ENCODE measurements around the gene TIMMDC1.
"Not testable (repeated sequence)": the region's sequence is repeated elsewhere in the genome, so short reads cannot be mapped to it uniquely, and the experiment has no call there.

Gene TIMMDC1

GRCh38 chr3:119530456-119530855 is 32.1 kb downstream of the TIMMDC1 start:
- ATAC-seq (replicated peaks) (no peak), DNase-seq (no peak)
- H3K36me3 Mint-ChIP-seq = peaks cover 62 to 76% of the 10 kb centered on the region in 2 donors
- H3K9me3 Mint-ChIP-seq = no peaks in the 10 kb centered on the region
- H3K27me3 Mint-ChIP-seq = no peaks in the 10 kb centered on the region
- H3K27ac Mint-ChIP-seq = peak overlapping the region; percentile 25
- H3K4me1 Mint-ChIP-seq = peaks cover 9 to 11% of the 10 kb centered on the region in 2 donors
- H3K4me3 Mint-ChIP-seq = no peak overlapping the region

- Mint-ChIP-seq H3K9me3 (no peaks in the 10 kb centered on the region), H3K27me3 (no peaks in the 10 kb centered on the region), H3K36me3 (peaks cover 58 to 71% of the 10 kb centered on the region in 2 donors), H3K4me3 (no peak overlapping the region), H3K27ac (no peak overlapping the region), H3K4me1 (peaks cover 6 to 7% of the 10 kb centered on the region in 2 donors)
- ATAC-seq (replicated peaks) (no peak), DNase-seq (no peak)
Observed at GRCh38 chr3:119531151-119531550, 32.8 kb downstream of the TIMMDC1 start.

- Mint-ChIP-seq H3K4me3 (no peak overlapping the region), H3K27me3 (no peaks in the 10 kb centered on the region), H3K9me3 (peaks cover 0 to 1% of the 10 kb centered on the region in 2 donors), H3K4me1 (peaks cover 15 to 28% of the 10 kb centered on the region in 2 donors), H3K36me3 (peaks cover 50 to 67% of the 10 kb centered on the region in 2 donors), H3K27ac (no peak overlapping the region)
- no peak for ATAC-seq (replicated peaks)
- no peak for DNase-seq
Observed at GRCh38 chr3:119534296-119534695, 35.9 kb downstream of the TIMMDC1 start.

GRCh38 chr3:119536757-119537156 is 38.4 kb downstream of the TIMMDC1 start:
- ATAC-seq (replicated peaks) (no peak), DNase-seq (no peak)
- Mint-ChIP-seq H3K27me3 (no peaks in the 10 kb centered on the region), H3K27ac (no peak overlapping the region), H3K9me3 (peaks cover 0 to 1% of the 10 kb centered on the region in 2 donors), H3K36me3 (peaks cover 46 to 70% of the 10 kb centered on the region in 2 donors), H3K4me1 (peaks cover 24 to 49% of the 10 kb centered on the region in 2 donors), H3K4me3 (no peak overlapping the region)

- Mint-ChIP-seq H3K4me1 (peaks cover 28 to 60% of the 10 kb centered on the region in 2 donors), H3K4me3 (peak overlapping the region; percentile 40 to 53), H3K27ac (peak overlapping the region; percentile 48), H3K27me3 (no peaks in the 10 kb centered on the region), H3K9me3 (peaks cover 0 to 1% of the 10 kb centered on the region in 2 donors), H3K36me3 (peaks cover 40 to 68% of the 10 kb centered on the region in 2 donors)
- DNase-seq (no peak), ATAC-seq (replicated peaks) (peak; percentile 55 to 61)
Observed at GRCh38 chr3:119538772-119539171, 40.4 kb downstream of the TIMMDC1 start.

- peaks cover 48 to 83% of the 10 kb centered on the region in 2 donors for H3K36me3 Mint-ChIP-seq
- peak overlapping the region; percentile 14 for H3K27ac Mint-ChIP-seq
- peaks cover 40 to 71% of the 10 kb centered on the region in 2 donors for H3K4me1 Mint-ChIP-seq
- H3K4me3 Mint-ChIP-seq = peak overlapping the region; percentile 19 to 71
- DNase-seq (peak; percentile 38), ATAC-seq (replicated peaks) (peak; percentile 75 to 78)
- H3K27me3 Mint-ChIP-seq = no peaks in the 10 kb centered on the region
- H3K9me3 Mint-ChIP-seq = peaks cover 0 to 1% of the 10 kb centered on the region in 2 donors
Observed at GRCh38 chr3:119541547-119541946, 43.2 kb downstream of the TIMMDC1 start.

GRCh38 chr3:119542168-119542767 is 43.9 kb downstream of the TIMMDC1 start:
- peak overlapping the region; percentile 19 to 71 for H3K4me3 Mint-ChIP-seq
- H3K27ac Mint-ChIP-seq = peak overlapping the region; percentile 14
- peaks cover 0 to 1% of the 10 kb centered on the region in 2 donors for H3K9me3 Mint-ChIP-seq
- H3K36me3 Mint-ChIP-seq = peaks cover 49 to 83% of the 10 kb centered on the region in 2 donors
- DNase-seq = no peak
- H3K4me1 Mint-ChIP-seq = peaks cover 42 to 74% of the 10 kb centered on the region in 2 donors
- ATAC-seq (replicated peaks) = no peak
- no peaks in the 10 kb centered on the region for H3K27me3 Mint-ChIP-seq

GRCh38 chr3:119543147-119543546 is 44.8 kb downstream of the TIMMDC1 start:
- Mint-ChIP-seq H3K36me3 (peaks cover 52 to 85% of the 10 kb centered on the region in 2 donors), H3K27ac (peak overlapping the region; percentile 79), H3K9me3 (peaks cover 0 to 1% of the 10 kb centered on the region in 2 donors), H3K4me1 (peaks cover 44 to 70% of the 10 kb centered on the region in 2 donors), H3K27me3 (no peaks in the 10 kb centered on the region), H3K4me3 (peak overlapping the region; percentile 27 to 50)
- DNase-seq = no peak
- ATAC-seq (replicated peaks) = no peak

GRCh38 chr3:119547227-119547626 is 48.9 kb downstream of the TIMMDC1 start:
- DNase-seq (no peak), ATAC-seq (replicated peaks) (no peak)
- Mint-ChIP-seq H3K4me1 (peaks cover 45 to 57% of the 10 kb centered on the region in 2 donors), H3K27me3 (no peaks in the 10 kb centered on the region), H3K36me3 (peaks cover 59 to 85% of the 10 kb centered on the region in 2 donors), H3K9me3 (no peaks in the 10 kb centered on the region), H3K4me3 (no peak overlapping the region), H3K27ac (no peak overlapping the region)

- Mint-ChIP-seq H3K36me3 (peaks cover 59 to 80% of the 10 kb centered on the region in 2 donors), H3K27me3 (no peaks in the 10 kb centered on the region), H3K27ac (no peak overlapping the region), H3K4me3 (no peak overlapping the region), H3K4me1 (peaks cover 42 to 54% of the 10 kb centered on the region in 2 donors), H3K9me3 (no peaks in the 10 kb centered on the region)
- DNase-seq = no peak
- no peak for ATAC-seq (replicated peaks)
Observed at GRCh38 chr3:119548341-119548740, 50.0 kb downstream of the TIMMDC1 start.

GRCh38 chr3:119550192-119550910 is 52.0 kb downstream of the TIMMDC1 start:
- Mint-ChIP-seq H3K4me3 (peak overlapping the region; percentile 48 to 53), H3K4me1 (peaks cover 55 to 72% of the 10 kb centered on the region in 2 donors), H3K27ac (peak overlapping the region; percentile 87), H3K9me3 (no peaks in the 10 kb centered on the region), H3K36me3 (peaks cover 70 to 82% of the 10 kb centered on the region in 2 donors), H3K27me3 (no peaks in the 10 kb centered on the region)
- ATAC-seq (replicated peaks) = peak in 1 of 2 donors; percentile 10
- no peak for DNase-seq

- Mint-ChIP-seq H3K4me1 (peaks cover 54 to 73% of the 10 kb centered on the region in 2 donors), H3K4me3 (peak overlapping the region; percentile 22 to 23), H3K27ac (no peak overlapping the region)
Observed at GRCh38 chr3:119551598-119551997, 53.3 kb downstream of the TIMMDC1 start.

GRCh38 chr3:119552928-119553327 is 54.6 kb downstream of the TIMMDC1 start:
- Mint-ChIP-seq H3K36me3 (peaks cover 75 to 84% of the 10 kb centered on the region in 2 donors), H3K4me1 (peaks cover 51 to 77% of the 10 kb centered on the region in 2 donors), H3K4me3 (peak overlapping the region in 1 of 2 donors; percentile 30)
- not testable (repeated sequence) for H3K9me3 Mint-ChIP-seq; ATAC-seq (replicated peaks); H3K27ac Mint-ChIP-seq; DNase-seq; H3K27me3 Mint-ChIP-seq

More at GRCh38 chr3:119551598-119551997, 53.3 kb downstream of the TIMMDC1 start:
- H3K27me3 Mint-ChIP-seq = no peaks in the 10 kb centered on the region
- peaks cover 72 to 82% of the 10 kb centered on the region in 2 donors for H3K36me3 Mint-ChIP-seq
- no peak for ATAC-seq (replicated peaks)
- no peak for DNase-seq
- no peaks in the 10 kb centered on the region for H3K9me3 Mint-ChIP-seq

- peak overlapping the region; percentile 48 for H3K27ac Mint-ChIP-seq
- H3K4me3 Mint-ChIP-seq = peak overlapping the region; percentile 73 to 80
- ATAC-seq (replicated peaks) (no peak), DNase-seq (no peak)
- H3K27me3 Mint-ChIP-seq = no peaks in the 10 kb centered on the region
- H3K9me3 Mint-ChIP-seq = peaks cover 0 to 2% of the 10 kb centered on the region in 2 donors
- H3K36me3 Mint-ChIP-seq = peaks cover 75 to 82% of the 10 kb centered on the region in 2 donors
- peaks cover 51 to 80% of the 10 kb centered on the region in 2 donors for H3K4me1 Mint-ChIP-seq
Observed at GRCh38 chr3:119553823-119554415, 55.6 kb downstream of the TIMMDC1 start.
